CD8-positive, alpha-beta memory T cell (primary cell): ENCODE data around the gene TELO2. TPM values are rescaled to one million over a fixed set of nuclear protein-coding genes. Genes with fewer than 3 reads are reported as not detected.
"Not testable (repeated sequence)": the region's sequence is repeated elsewhere in the genome, so short reads cannot be mapped to it uniquely, and the experiment has no call there.

Experiments used
- CTCF ChIA-PET: fragments of 350-600 bp; sonication (Branson Sonifier 250); formaldehyde crosslinking; loops from one replicate; lab custom pipeline; 2021; ENCODE audit warnings: antibody characterized with exemption; lab: Charles Lee
- POLR2A ChIA-PET: fragments of 350-600 bp; sonication (Branson Sonifier 250); formaldehyde crosslinking; loops from one replicate; lab custom pipeline; 2021; ENCODE audit warnings: antibody characterized with exemption; lab: Charles Lee
- DNase-seq, 5 donors: peaks; one replicate each; pipeline versions ENCODE4 v3.0.0 to v3.0.0-alpha.2; 2020 to 2022; ENCODE audit warnings: mixed read lengths in 1 of 5
- H3K27ac ChIP-seq: one replicate; pipeline ENCODE4 v1.7.0; 2013; ENCODE audit warnings: low read depth, mild to moderate bottlenecking, low read length, moderate library complexity
- H3K27me3 ChIP-seq: 2 replicates; pipeline ENCODE4 v1.7.0; 2013; ENCODE audit warnings: low read length, mild to moderate bottlenecking; ENCODE audit not compliant: insufficient read depth, poor library complexity, severe bottlenecking
- H3K36me3 ChIP-seq: 2 replicates; pipeline ENCODE4 v1.7.0; 2013; ENCODE audit warnings: mild to moderate bottlenecking, low read length, moderate library complexity; ENCODE audit not compliant: insufficient read depth
- H3K4me1 ChIP-seq: 2 replicates; pipeline ENCODE4 v1.7.0; 2013; ENCODE audit warnings: mild to moderate bottlenecking, low read length, moderate library complexity; ENCODE audit not compliant: insufficient read depth
- H3K4me3 ChIP-seq: 2 replicates; pipeline ENCODE4 v1.7.0; 2013; ENCODE audit warnings: mild to moderate bottlenecking, low read length
- H3K9me3 ChIP-seq: 2 replicates; pipeline ENCODE4 v1.7.0; 2013; ENCODE audit warnings: mild to moderate bottlenecking, low read length
- H3K27ac Mint-ChIP-seq, 8 donors: one replicate each; pipeline ENCODE4 v1.8.0; 2020 to 2021; ENCODE audit warnings: mixed read lengths in 8 of 8, mild to moderate bottlenecking in 6 of 8, inconsistent platforms in 3 of 8, moderate library complexity in 3 of 8
- H3K27me3 Mint-ChIP-seq, 2 donors: one replicate each; pipeline ENCODE4 v1.8.0; 2020 to 2021; ENCODE audit warnings: mixed read lengths in 2 of 2, mild to moderate bottlenecking in 1 of 2, moderate library complexity in 1 of 2
- H3K36me3 Mint-ChIP-seq, 3 donors: one replicate each; pipeline ENCODE4 v1.8.0; 2020 to 2021; ENCODE audit warnings: mixed read lengths in 3 of 3, inconsistent platforms in 1 of 3, mild to moderate bottlenecking in 1 of 3
- H3K4me1 Mint-ChIP-seq, 3 donors: one replicate each; pipeline ENCODE4 v1.8.0; 2020 to 2021; ENCODE audit warnings: mixed read lengths in 3 of 3, inconsistent platforms in 1 of 3, mild to moderate bottlenecking in 1 of 3
- H3K4me3 Mint-ChIP-seq, 7 donors: one replicate each; pipeline ENCODE4 v1.8.0; 2020 to 2021; ENCODE audit warnings: mixed read lengths in 7 of 7, mild to moderate bottlenecking in 6 of 7, moderate library complexity in 4 of 7, inconsistent platforms in 2 of 7
- H3K9me3 Mint-ChIP-seq, 5 donors: one replicate each; pipeline ENCODE4 v1.8.0; 2020 to 2022; ENCODE audit warnings: mixed read lengths in 5 of 5, mild to moderate bottlenecking in 3 of 5, moderate library complexity in 2 of 5, inconsistent platforms in 1 of 5
- polyA plus RNA-seq: library from polyadenylated mRNA; unstranded; fragments of 300-500 nt; fragmentation: Illumina TruSeq; gene quantifications from one replicate; pipeline ENCODE4 v1.2.3, GENCODE V29; 2021
- total RNA-seq, 2 experiments: library from RNA; stranded (reverse); gene quantifications; one replicate each; pipeline ENCODE4 v1.2.3, GENCODE V29; 2021

Gene TELO2
- total and polyA plus RNA-seq, 3 experiments from 2014 or later, result 14.0 to 84.9 (median 84.7) TPM

GRCh38 chr16:1469141-1469540, 24.0 kb upstream of the TELO2 start:
- H3K9me3 Mint-ChIP-seq, CTCF ChIA-PET: not testable (repeated sequence)

GRCh38 chr16:1469693-1470201, 23.4 kb upstream of the TELO2 start:
- H3K4me1 ChIP-seq, result peaks cover 13% of the 10 kb centered on the region

More at GRCh38 chr16:1469141-1469540, 24.0 kb upstream of the TELO2 start:
- Mint-ChIP-seq H3K4me1 (peaks cover 26 to 44% (median 30%) of the 10 kb centered on the region in 3 donors), H3K36me3 (peaks cover 0 to 11% (median 2%) of the 10 kb centered on the region in 3 donors)
- H3K27ac Mint-ChIP-seq, H3K27me3 Mint-ChIP-seq, H3K36me3 ChIP-seq, H3K4me3 ChIP-seq, H3K9me3 ChIP-seq, DNase-seq, H3K27ac ChIP-seq, POLR2A ChIA-PET, H3K27me3 ChIP-seq, H3K4me3 Mint-ChIP-seq: not testable (repeated sequence)
- peaks cover 12% of the 10 kb centered on the region for H3K4me1 ChIP-seq

GRCh38 chr16:1470481-1471251, 22.5 kb upstream of the TELO2 start:
- Mint-ChIP-seq H3K9me3 (no peaks in the 10 kb centered on the region), H3K27ac (peak overlapping the region in 4 of 8 donors; percentile 39 to 81 (median 54)), H3K4me1 (peaks cover 33 to 51% (median 35%) of the 10 kb centered on the region in 3 donors), H3K4me3 (peak overlapping the region in 3 of 7 donors; percentile 9 to 53 (median 20)), H3K36me3 (peaks cover 0 to 3% (median 2%) of the 10 kb centered on the region in 3 donors), H3K27me3 (no peaks in the 10 kb centered on the region)
- H3K4me1 ChIP-seq, result peaks cover 17% of the 10 kb centered on the region
- H3K27me3 ChIP-seq, result no peaks in the 10 kb centered on the region
- DNase-seq, result no peak
- ChIA-PET CTCF (no interaction called here), POLR2A (no interaction called here)
- H3K36me3 ChIP-seq, result no peaks in the 10 kb centered on the region
- no peaks in the 10 kb centered on the region for H3K9me3 ChIP-seq
- H3K4me3 ChIP-seq, result no peak overlapping the region
- no peak overlapping the region for H3K27ac ChIP-seq

More at GRCh38 chr16:1469693-1470201, 23.4 kb upstream of the TELO2 start:
- H3K36me3 ChIP-seq, result no peaks in the 10 kb centered on the region
- Mint-ChIP-seq H3K27me3 (no peaks in the 10 kb centered on the region), H3K4me3 (no peak overlapping the region), H3K36me3 (peaks cover 0 to 7% (median 2%) of the 10 kb centered on the region in 3 donors), H3K27ac (peak overlapping the region in 4 of 8 donors; percentile 39 to 81 (median 51)), H3K9me3 (no peaks in the 10 kb centered on the region), H3K4me1 (peaks cover 28 to 46% (median 31%) of the 10 kb centered on the region in 3 donors)
- ChIA-PET CTCF (no interaction called here), POLR2A (no interaction called here)
- H3K27ac ChIP-seq, result no peak overlapping the region
- no peak for DNase-seq
- no peaks in the 10 kb centered on the region for H3K27me3 ChIP-seq
- H3K9me3 ChIP-seq, result no peaks in the 10 kb centered on the region
- no peak overlapping the region for H3K4me3 ChIP-seq

- Mint-ChIP-seq H3K27me3 (no peaks in the 10 kb centered on the region), H3K9me3 (no peaks in the 10 kb centered on the region), H3K36me3 (peaks cover 0 to 3% (median 2%) of the 10 kb centered on the region in 3 donors), H3K4me3 (peak overlapping the region in 2 of 7 donors; percentile 28 to 32), H3K27ac (peak overlapping the region in 1 of 8 donors; percentile 72), H3K4me1 (peaks cover 36 to 54% (median 37%) of the 10 kb centered on the region in 3 donors)
- H3K4me1 ChIP-seq, result peaks cover 19% of the 10 kb centered on the region
- no peaks in the 10 kb centered on the region for H3K9me3 ChIP-seq
- H3K4me3 ChIP-seq, result no peak overlapping the region
- no peak overlapping the region for H3K27ac ChIP-seq
- H3K36me3 ChIP-seq, result no peaks in the 10 kb centered on the region
- no peak for DNase-seq
- H3K27me3 ChIP-seq, result no peaks in the 10 kb centered on the region
- POLR2A ChIA-PET, result interaction anchor here (0.7 kb wide), 1 partner anchor 26 kb away, joined by 3 read pairs; no protein-coding TSS in a partner anchor
- CTCF ChIA-PET, result no interaction called here
Observed at GRCh38 chr16:1471569-1472194, 21.5 kb upstream of the TELO2 start.

- peak overlapping the region; percentile 6 for H3K27ac ChIP-seq
- ChIA-PET POLR2A (interaction anchor here (0.6 kb wide), 1 partner anchor 575 kb away, joined by 6 read pairs; the partner anchor contains the start of gene TSC2), CTCF (no interaction called here)
- H3K4me3 ChIP-seq, result no peak overlapping the region
- DNase-seq, result no peak
- H3K36me3 ChIP-seq, result no peaks in the 10 kb centered on the region
- H3K4me1 ChIP-seq, result peaks cover 19% of the 10 kb centered on the region
- no peaks in the 10 kb centered on the region for H3K27me3 Mint-ChIP-seq
- H3K27me3 ChIP-seq, result no peaks in the 10 kb centered on the region
- H3K4me3 Mint-ChIP-seq, result peak overlapping the region; percentile 18 to 84 (median 80)
- H3K36me3 Mint-ChIP-seq, result peaks cover 0 to 3% (median 2%) of the 10 kb centered on the region in 3 donors
- no peaks in the 10 kb centered on the region for H3K9me3 ChIP-seq
- H3K9me3 Mint-ChIP-seq, result no peaks in the 10 kb centered on the region
- H3K4me1 Mint-ChIP-seq, result peaks cover 31 to 48% (median 35%) of the 10 kb centered on the region in 3 donors
- H3K27ac Mint-ChIP-seq, result peak overlapping the region in 7 of 8 donors; percentile 9 to 74 (median 39)
Observed at GRCh38 chr16:1472974-1473373, 20.2 kb upstream of the TELO2 start.

- ChIA-PET CTCF (no interaction called here), POLR2A (interaction anchor here (0.8 kb wide), 1 partner anchor 53 kb away, joined by 9 read pairs; no protein-coding TSS in a partner anchor)
- Histone ChIP-seq H3K4me1 (peaks cover 19% of the 10 kb centered on the region), H3K4me3 (peak overlapping the region; percentile 68), H3K27ac (peak overlapping the region; percentile 86), H3K36me3 (no peaks in the 10 kb centered on the region), H3K9me3 (no peaks in the 10 kb centered on the region), H3K27me3 (no peaks in the 10 kb centered on the region)
- peaks cover 0 to 3% (median 2%) of the 10 kb centered on the region in 3 donors for H3K36me3 Mint-ChIP-seq
- peak overlapping the region; percentile 64 to 81 (median 72) for H3K4me3 Mint-ChIP-seq
- DNase-seq, result peak in 1 of 5 donors; percentile 16
- H3K4me1 Mint-ChIP-seq, result peaks cover 31 to 43% (median 34%) of the 10 kb centered on the region in 3 donors
- peaks cover 3% of the 10 kb centered on the region in 2 donors for H3K27me3 Mint-ChIP-seq
- H3K27ac Mint-ChIP-seq, result peak overlapping the region in 4 of 8 donors; percentile 39 to 86 (median 46)
- no peaks in the 10 kb centered on the region for H3K9me3 Mint-ChIP-seq
Observed at GRCh38 chr16:1474082-1474795, 18.9 kb upstream of the TELO2 start.

GRCh38 chr16:1474796-1475551, 18.2 kb upstream of the TELO2 start, which contains the start of gene CLCN7:
CLCN7 (minus strand) TSS chr16:1475028; CDS start chr16:1474974, 54 bp downstream.
- Mint-ChIP-seq H3K27me3 (peaks cover 3 to 5% of the 10 kb centered on the region in 2 donors), H3K27ac (peak within 1 kb of the TSS; percentile 81 to 94 (median 88))
- POLR2A ChIA-PET, result interaction anchor here (0.6 kb wide), 1 partner anchor 990 kb away, joined by 5 read pairs; no protein-coding TSS in a partner anchor

More at GRCh38 chr16:1474796-1475551, 18.2 kb upstream of the TELO2 start, which contains the start of gene CLCN7:
- H3K4me3 ChIP-seq, result peak within 1 kb of the TSS; percentile 68
- Mint-ChIP-seq H3K36me3 (peaks cover 0 to 3% (median 0%) of the 10 kb centered on the region in 3 donors), H3K9me3 (no peaks in the 10 kb centered on the region), H3K4me1 (peaks cover 27 to 38% (median 29%) of the 10 kb centered on the region in 3 donors), H3K4me3 (peak within 1 kb of the TSS; percentile 74 to 91 (median 82))
- no peaks in the 10 kb centered on the region for H3K36me3 ChIP-seq
- peaks cover 19% of the 10 kb centered on the region for H3K4me1 ChIP-seq
- CTCF ChIA-PET, result no interaction called here
- no peaks in the 10 kb centered on the region for H3K9me3 ChIP-seq
- no peaks in the 10 kb centered on the region for H3K27me3 ChIP-seq
- peak within 1 kb of the TSS; percentile 86 for H3K27ac ChIP-seq
- peak; percentile 80 to 89 (median 85) for DNase-seq
